ENCODE results near the gene SLCO2B1. TPM values are rescaled to one million over a fixed set of nuclear protein-coding genes. Genes with fewer than 3 reads are reported as not detected.
A peak's percentile ranks its signal among the peaks of the same experiment; 100 is the strongest.

Gene SLCO2B1
- total and polyA plus RNA-seq, 2 of the 8 experiments (the other 6 are each of a cell fraction or from before 2014, with no cell fraction given): 0.03 TPM; not detected in 1

DNA sequence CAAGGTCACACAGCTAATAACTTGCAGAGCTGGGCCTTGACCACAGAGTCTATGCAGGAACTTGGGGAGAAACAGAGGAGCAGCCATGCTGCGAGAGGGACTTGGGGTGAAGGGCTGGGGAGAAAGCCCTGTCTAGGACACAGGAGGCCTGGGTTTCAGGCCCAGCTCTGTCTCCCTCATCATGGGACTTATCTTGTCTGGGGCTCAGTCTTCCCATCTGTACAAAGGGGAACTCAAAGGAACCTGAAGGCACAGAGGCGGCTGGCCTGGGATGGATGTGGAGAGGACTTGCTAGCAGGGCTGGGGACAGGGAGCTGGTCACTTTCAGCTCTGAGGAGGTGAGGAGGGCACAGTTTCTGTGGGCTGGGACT is 52.7 kb downstream of the SLCO2B1 start:
- WGBS, 2 experiments (ENCODE audit: extremely low coverage in 1 of 2, insufficient coverage in 1 of 2, insufficient read length in 1 of 2, insufficient replicate concordance in 2 of 2, low coverage in 1 of 2, low lambda C conversion rate in 2 of 2, missing lambda C conversion rate in 1 of 2): 92% methylated on average over 2 of the region's 2 CpGs; no CpG with 5 or more reads in 1 of the 2 experiments
- H2BK12ac ChIP-seq (ENCODE audit: low read depth, low read length): peak overlapping the region; percentile 39; the same call in 1 of the 2 replicates
- H3K36me3 ChIP-seq (ENCODE audit: control insufficient read depth in 2 of 4, insufficient read depth in 4 of 4, low read length in 3 of 4): no peaks in the 10 kb centered on the region
- ChIA-PET CTCF (ENCODE audit: partially characterized antibody) (interaction anchor here (0.6 to 45.7 kb wide), 20 partner anchors 8 to 809 kb away, joined by 3 to 825 read pairs (median 18); partner anchors contain the start of genes SLCO2B1 and TPBGL), POLR2A (ENCODE audit: partially characterized antibody) (no interaction called here)
- H3K23ac ChIP-seq (ENCODE audit: insufficient read length): no peak overlapping the region
- no peak overlapping the region for H4K8ac ChIP-seq (ENCODE audit: extremely low read depth, insufficient read depth, low read length)
- H2BK20ac ChIP-seq (ENCODE audit: low read length): no peak overlapping the region
- no peaks in the 10 kb centered on the region; a peak in 1 of 7 replicates for H3K27me3 ChIP-seq (replicated peaks in 1 of 4; ENCODE audit: control insufficient read depth in 3 of 4, extremely low read depth in 1 of 4, insufficient read depth in 3 of 4, low read length in 3 of 4)
- H3K56ac ChIP-seq (replicated peaks; ENCODE audit: insufficient read length, low read depth, low read length): no peak overlapping the region
- H3K9me3 ChIP-seq (ENCODE audit: insufficient read depth in 2 of 2, low read depth in 1 of 2, low read length in 1 of 2): no peaks in the 10 kb centered on the region
- H3K4me1 ChIP-seq (replicated peaks in 1 of 4; ENCODE audit: control insufficient read depth in 3 of 4, insufficient read depth in 4 of 4, low read length in 3 of 4): 0 out of 7 replicates have a peak, but pooled peaks cover 0 to 2% (median 0%) of the 10 kb centered on the region in 4 experiments
- no peak overlapping the region for H2BK120ac ChIP-seq (replicated peaks; ENCODE audit: low read depth, low read length)
- H2AFZ ChIP-seq (ENCODE audit: low read length): no peak overlapping the region
- H2BK5ac ChIP-seq (ENCODE audit: low read depth, low read length): no peak overlapping the region; the same call in 1 of the 2 replicates
- no peak overlapping the region for H3K4me3 ChIP-seq (ENCODE audit: extremely low read depth in 1 of 4, insufficient read depth in 2 of 4, low read depth in 3 of 4, low read length in 4 of 4)
- H4K20me1 ChIP-seq (replicated peaks in 1 of 2; ENCODE audit: control insufficient read depth in 1 of 2, insufficient read depth in 2 of 2, low read length in 2 of 2): no peaks in the 10 kb centered on the region
- no peak overlapping the region for H3K4me2 ChIP-seq (ENCODE audit: insufficient read depth in 1 of 2, low read depth in 2 of 2, low read length in 2 of 2)
- no peak overlapping the region for H3K9ac ChIP-seq (replicated peaks in 1 of 4; ENCODE audit: extremely low read depth in 1 of 4, low read depth in 3 of 4, low read length in 3 of 4)
- no peak overlapping the region for H3K27ac ChIP-seq (ENCODE audit: low read depth, low read length)
- H4K5ac ChIP-seq (ENCODE audit: insufficient read length, low read depth, low read length): no peak overlapping the region
- H2BK15ac ChIP-seq (ENCODE audit: low read length): 0 out of 2 replicates have a peak overlapping the region, but pooled peaks have one; percentile 29
- FAIRE-seq: no peak
- no peaks in the 10 kb centered on the region for H3K79me1 ChIP-seq (ENCODE audit: low read depth, low read length)
- no peak for DNase-seq (ENCODE audit: low read depth in 1 of 2, low spot score in 2 of 2)
- H2AK5ac ChIP-seq (ENCODE audit: low read depth, low read length): no peak overlapping the region
- no peaks in the 10 kb centered on the region for H3K79me2 ChIP-seq (ENCODE audit: control insufficient read depth in 1 of 2, insufficient read depth in 2 of 2, low read length in 2 of 2)
- no peaks in the 10 kb centered on the region for H3K23me2 ChIP-seq (ENCODE audit: low read depth, low read length)
- H3K14ac ChIP-seq (ENCODE audit: insufficient read length): no peak overlapping the region
- no peak overlapping the region for H4K91ac ChIP-seq (replicated peaks; ENCODE audit: insufficient read length, low read length)
- no peak overlapping the region for H3K18ac ChIP-seq (ENCODE audit: extremely low read depth, low read length)
- H3K4ac ChIP-seq (replicated peaks; ENCODE audit: insufficient read length, low read depth, low read length): no peak overlapping the region
- TF ChIP-seq SIN3A (conservative IDR thresholded peaks at IDR 0.05 in 1 of 2, IDR thresholded peaks at IDR 0.05 in 1 of 2; ENCODE audit: low read depth in 1 of 2, low read length in 2 of 2) (no peak), GABPA (IDR thresholded peaks at IDR 0.05; ENCODE audit: borderline replicate concordance, insufficient read depth, low read length) (no peak), JUN (IDR thresholded peaks at IDR 0.05; ENCODE audit: low read depth, low read length) (no peak), TAF1 (IDR thresholded peaks at IDR 0.05; ENCODE audit: low read depth, low read length) (no peak), CEBPB (IDR thresholded peaks at IDR 0.05; ENCODE audit: low read depth, low read length) (no peak), ASH2L (IDR thresholded peaks at IDR 0.05; ENCODE audit: low read length) (no peak), POLR2AphosphoS5 (IDR thresholded peaks at IDR 0.05; ENCODE audit: low read depth, low read length) (no peak), KDM5A (IDR thresholded peaks at IDR 0.05; ENCODE audit: low read length) (no peak), HDAC6 (IDR thresholded peaks at IDR 0.05; ENCODE audit: low read depth, low read length) (no peak), E2F6 (IDR thresholded peaks at IDR 0.05) (no peak), TCF12 (IDR thresholded peaks at IDR 0.05; ENCODE audit: low read depth, low read length) (no peak), SIRT6 (IDR thresholded peaks at IDR 0.05; ENCODE audit: low read length) (no peak), KDM1A (IDR thresholded peaks at IDR 0.05; ENCODE audit: borderline replicate concordance, low read length) (no peak)
- TF ChIP-seq, protein P1, sequence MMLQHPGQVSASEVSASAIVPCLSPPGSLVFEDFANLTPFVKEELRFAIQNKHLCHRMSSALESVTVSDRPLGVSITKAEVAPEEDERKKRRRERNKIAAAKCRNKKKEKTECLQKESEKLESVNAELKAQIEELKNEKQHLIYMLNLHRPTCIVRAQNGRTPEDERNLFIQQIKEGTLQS (IDR thresholded peaks at IDR 0.05; ENCODE audit: insufficient read depth, low read depth, low read length): no peak

All from H1 (cell line).